Stimulated activated CD8-positive, alpha-beta memory T cell treated with anti-CD3 and anti-CD28 coated beads, Interleukin-7, amount 100 ng/mL, for 48 hours (primary cell): ENCODE data around the gene TAC1.
"Not testable (repeated sequence)": the region's sequence is repeated elsewhere in the genome, so short reads cannot be mapped to it uniquely, and the experiment has no call there.

Source experiments
- DNase-seq, 2 donors: peaks; one replicate each; pipeline ENCODE4 v3.0.0-alpha.2; 2020; ENCODE audit warnings: low read depth in 1 of 2; ENCODE audit errors: extremely low read depth in 1 of 2

TAC1 gene, protein sequence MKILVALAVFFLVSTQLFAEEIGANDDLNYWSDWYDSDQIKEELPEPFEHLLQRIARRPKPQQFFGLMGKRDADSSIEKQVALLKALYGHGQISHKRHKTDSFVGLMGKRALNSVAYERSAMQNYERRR

DNA sequence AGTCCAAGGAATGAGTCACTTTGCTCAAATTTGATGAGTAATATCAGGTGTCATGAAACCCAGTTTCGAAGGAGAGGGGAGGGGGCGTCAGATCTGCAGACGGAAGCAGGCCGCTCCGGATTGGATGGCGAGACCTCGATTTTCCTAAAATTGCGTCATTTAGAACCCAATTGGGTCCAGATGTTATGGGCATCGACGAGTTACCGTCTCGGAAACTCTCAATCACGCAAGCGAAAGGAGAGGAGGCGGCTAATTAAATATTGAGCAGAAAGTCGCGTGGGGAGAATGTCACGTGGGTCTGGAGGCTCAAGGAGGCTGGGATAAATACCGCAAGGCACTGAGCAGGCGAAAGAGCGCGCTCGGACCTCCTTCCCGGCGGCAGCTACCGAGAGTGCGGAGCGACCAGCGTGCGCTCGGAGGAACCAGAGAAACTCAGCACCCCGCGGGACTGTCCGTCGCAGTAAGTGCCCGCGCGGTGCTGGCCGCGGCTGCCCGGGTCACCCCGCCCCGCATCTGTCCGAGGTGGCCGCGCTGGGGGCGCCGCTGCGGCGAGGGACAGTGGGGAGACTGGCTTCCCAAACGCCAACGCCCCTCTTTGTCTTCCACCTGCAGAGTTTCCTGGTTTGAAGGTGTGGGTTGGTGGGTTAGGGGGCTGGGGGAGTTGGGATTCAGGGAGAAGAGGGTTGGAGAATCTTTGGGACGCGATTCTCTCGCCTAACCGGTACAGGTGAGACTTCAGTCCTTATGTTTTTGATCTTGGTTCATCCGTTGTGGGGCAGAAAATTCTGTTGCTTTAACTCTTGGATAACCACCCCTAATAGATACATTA lies at the start of gene TAC1:
TSS of gene TAC1 (plus strand) at position 351 of the 829 bp plus-strand sequence. CDS start 527 bp downstream, outside the sequence.
- DNase-seq = no peak

DNA sequence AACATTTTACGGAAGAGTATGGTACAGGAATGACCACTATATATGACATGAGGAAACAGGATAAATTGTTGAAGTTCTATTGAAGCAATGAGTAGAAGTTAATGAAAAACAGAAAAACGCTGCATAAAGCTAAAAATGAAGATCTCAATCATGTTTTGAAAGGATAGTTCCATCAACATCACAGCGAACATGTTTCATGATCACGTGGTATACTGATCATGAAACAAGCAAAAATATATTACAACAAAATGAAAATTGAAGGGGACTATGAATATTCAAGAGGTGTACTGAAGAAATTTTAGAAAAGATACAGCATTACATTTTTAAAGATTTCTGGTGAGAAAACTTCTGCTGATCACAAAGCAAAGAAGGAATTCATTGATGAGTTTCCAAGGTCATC lies 45.9 kb upstream of the TAC1 start:
- DNase-seq = no peak

DNA sequence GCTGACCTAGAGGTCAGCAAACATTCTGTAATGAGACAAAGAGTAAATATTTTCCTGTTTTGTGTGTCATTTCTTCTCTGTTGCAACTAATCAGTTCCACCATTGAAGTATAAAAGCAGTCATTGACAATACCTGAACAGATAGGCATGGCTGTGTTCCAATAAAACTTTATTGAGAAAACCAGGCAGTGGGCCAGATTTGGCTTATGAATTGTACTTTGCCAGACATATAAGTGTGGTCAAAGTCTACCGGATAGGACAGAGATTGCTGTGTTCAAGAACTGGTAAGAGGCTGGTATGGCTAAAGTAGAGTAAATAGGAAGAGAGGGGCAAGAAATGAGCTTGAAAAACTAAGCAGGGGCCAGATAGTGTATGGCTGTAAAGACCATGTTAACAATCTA lies 38.3 kb upstream of the TAC1 start:
- DNase-seq = no peak

DNA sequence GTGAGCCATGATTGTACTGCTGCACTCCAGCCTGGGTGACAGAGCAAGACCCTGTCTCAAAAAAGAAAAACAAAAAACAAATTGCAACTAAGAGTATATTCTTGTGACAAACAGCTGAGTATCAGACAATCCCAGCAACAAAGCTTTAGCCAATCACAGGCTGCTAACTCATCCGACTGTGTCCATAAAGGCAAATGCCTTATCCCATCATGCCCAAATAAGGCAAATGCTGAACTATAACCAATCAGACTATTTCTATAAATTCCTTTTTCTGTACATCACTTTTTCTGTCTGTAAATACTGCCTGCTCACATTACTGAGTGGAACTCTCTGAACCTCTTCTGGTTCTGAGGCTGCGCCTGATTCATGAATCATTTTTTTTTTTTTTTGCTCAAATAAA lies 37.5 kb upstream of the TAC1 start:
- DNase-seq = no peak

DNA sequence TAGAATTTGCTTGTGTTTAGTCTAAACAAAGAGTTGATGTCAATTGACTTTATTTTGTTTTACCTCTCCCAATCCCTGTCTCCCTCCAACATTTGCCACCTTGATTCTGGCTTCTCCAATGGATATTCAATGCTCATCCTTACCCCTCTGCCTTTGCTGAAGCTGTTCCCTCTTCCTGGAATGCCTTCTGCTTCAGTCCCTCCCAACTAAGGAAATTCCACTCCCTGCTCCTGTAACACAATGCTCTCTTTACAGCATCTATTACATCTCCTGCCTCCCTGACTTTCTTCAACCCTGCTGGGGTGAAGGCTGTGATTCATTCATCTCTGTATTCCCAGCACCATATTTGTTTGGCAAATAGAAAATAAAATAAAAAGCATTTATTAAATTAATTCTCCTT lies 34.5 kb upstream of the TAC1 start:
- no peak for DNase-seq

DNA sequence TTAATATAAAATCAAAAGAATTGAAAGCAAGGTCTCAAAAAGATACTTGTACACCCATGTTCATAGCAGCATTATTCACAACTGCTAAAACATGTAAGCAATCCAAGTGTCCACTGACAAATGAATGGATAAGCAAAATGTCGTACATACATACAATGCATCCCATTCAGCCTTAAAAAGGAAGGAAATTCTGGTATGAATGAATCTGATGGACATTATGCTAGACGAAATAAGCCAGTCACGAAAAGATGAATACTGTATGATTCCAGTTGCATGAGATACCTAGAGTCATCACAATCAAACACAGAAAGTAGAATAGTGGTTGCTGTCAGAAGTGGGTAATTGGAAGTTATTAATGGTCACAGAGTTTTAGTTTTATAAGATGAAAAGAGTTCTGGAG lies 9.5 kb upstream of the TAC1 start:
- no peak for DNase-seq

DNA sequence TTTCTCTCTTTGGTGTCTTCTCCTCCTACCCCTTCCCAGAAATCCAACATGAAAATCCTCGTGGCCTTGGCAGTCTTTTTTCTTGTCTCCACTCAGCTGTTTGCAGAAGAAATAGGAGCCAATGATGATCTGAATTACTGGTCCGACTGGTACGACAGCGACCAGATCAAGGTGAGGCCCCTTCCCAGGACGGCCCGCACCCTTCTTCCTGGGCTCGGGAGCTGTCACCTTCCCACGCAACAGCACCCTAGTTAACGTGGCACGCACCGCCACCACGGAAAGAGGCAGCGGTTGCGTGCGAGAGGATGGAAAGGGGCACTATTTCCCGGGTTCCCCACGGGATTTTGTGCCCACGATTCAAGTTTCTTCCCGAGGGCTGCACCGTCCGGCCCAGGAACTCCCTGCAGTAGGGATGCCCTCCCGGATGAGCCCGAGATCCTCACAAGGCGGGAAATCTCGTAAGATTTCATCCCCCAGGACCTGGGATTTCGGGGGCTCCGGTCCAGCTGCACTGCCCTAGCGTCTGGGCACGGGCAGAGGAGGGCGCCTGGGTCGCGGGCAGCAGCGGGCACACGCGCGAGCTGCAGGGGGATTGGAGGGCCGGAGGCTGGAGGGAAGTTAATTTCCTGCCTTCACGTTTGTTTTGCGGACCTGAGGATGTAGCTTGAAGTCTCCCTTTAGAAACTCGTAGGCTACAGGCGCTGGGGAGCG lies 834 bp downstream of the TAC1 start:
- no peak for DNase-seq

DNA sequence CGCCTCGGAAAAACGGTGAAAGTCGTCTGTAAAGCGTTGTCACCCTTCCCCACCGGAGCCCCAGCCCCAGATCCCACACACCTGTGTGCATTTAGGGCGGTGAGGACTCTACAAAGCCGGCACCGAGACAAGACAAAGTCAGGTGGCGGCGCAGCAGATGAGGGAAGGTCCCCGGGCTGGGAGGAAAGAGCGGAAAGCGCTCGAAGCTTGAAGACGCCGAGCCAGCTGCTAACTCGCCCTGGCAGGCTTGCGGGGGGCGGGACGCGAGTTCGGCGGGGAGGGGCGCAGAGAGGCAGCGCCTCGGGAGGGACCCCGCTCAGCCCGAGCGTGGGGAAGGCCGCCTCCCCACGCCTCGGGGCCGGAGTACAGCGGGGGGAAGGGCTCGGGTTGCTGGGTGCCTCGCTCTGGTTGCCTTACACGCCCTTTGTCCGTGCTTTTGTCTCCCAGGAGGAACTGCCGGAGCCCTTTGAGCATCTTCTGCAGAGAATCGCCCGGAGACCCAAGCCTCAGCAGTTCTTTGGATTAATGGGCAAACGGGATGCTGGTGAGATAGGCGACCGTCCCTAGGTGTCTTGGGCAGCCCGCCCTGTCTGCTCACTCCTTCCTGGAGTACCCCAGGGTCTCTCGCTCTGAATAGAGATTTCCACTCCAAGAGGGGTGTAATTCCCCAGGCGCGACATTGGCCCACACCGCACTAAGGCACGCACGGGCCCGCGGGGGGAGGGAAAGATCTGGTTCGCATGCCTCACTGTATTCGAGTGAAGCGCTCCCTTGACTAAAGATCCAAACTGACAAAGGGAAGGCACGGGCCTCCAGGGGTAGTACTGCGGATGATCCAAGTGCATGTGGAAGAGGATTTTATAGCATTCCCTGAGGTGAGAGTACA lies 1.6 kb downstream of the TAC1 start:
- DNase-seq = no peak

DNA sequence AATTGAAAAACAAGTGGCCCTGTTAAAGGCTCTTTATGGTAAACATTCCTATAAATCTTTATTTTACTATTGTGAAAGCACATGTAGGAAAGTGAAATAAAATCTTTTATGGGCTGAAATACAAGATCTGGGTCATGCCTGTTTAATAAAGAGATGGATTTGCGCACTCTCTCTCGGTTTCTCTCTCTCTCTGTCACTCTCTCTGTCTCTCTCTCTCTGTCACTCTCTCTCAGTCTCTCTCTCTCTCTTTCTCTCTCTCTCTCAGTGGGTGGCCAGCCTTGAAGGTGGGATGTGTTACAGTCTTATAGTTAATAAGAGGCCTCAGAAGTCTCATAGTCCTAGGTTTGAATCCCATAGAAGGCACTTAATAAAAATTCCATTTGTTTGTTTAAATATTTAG lies 2.4 kb downstream of the TAC1 start:
- DNase-seq = no peak

DNA sequence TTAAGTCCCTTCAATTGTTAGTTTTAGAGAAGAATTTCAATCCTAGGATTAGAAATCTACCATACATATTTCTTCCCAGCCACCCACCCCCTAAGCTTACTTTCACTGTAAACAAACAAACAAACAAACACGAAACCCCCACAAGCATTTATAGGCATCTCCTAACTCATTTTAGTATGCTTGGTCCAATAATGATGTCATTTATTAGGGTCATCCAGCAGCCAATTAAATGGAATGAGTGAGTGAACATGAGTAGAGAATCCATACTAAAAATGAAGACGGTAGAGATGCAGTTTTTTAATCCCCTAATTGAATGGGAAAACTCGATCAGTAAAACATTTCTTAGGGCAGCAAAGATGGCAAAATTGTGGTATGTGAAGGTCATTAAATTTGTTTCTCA lies 3.2 kb downstream of the TAC1 start:
- DNase-seq = no peak

DNA sequence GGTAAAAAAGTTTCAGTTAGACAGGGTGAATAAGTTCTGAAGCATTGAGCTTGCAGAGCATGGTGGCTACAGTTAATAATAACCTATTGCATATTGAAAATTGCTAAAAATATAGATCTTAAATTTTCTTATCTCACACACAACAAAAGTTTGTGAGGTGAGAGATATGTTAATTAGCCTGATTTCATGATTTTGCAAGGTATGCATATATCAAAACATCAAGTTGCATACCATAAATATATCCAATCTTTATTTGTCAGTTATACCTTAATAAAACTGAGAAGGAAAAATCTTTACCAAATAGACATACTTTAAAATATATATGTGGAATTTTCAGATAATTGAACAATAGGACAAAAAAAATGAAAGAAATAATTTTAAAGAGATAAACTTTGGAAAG lies 16.6 kb downstream of the TAC1 start:
- no peak for DNase-seq

DNA sequence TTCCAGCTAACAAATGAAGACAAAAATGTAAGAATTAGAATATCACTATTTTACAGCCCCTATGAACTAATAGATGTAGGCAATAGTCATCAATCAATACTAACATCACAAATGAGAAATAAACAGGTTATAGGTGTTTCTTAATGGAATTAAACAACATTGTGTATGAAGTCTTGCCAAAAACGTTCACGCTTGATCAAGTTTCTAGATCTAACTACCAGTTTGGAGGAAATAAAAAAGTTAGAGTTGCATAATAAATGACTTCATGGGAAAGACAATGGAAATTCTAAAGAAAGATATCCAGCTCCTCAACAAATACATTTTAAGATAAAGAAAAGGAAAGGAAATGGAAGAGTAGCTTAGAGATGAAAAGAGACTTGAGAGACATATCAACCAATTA lies 19.7 kb downstream of the TAC1 start:
- DNase-seq = no peak

DNA sequence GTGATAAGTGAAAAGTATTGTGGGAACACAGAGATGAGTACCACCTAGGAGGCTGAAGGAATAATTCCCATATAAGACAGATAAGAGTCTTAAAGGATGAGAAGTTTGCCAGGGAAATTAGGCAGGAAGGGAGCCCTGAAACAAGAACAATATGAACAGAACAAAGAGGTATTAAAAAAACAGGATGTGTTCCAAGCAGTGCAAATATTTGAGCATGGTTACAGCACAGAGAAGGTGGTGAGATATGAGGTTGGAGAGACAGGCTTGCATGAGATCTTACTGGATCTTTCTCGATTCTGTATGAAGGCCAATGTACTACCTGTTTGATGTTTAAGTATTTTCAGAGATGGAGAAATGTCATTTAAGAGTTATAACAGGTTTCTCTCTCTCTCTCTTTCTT lies 20.3 kb downstream of the TAC1 start:
- DNase-seq = no peak

DNA sequence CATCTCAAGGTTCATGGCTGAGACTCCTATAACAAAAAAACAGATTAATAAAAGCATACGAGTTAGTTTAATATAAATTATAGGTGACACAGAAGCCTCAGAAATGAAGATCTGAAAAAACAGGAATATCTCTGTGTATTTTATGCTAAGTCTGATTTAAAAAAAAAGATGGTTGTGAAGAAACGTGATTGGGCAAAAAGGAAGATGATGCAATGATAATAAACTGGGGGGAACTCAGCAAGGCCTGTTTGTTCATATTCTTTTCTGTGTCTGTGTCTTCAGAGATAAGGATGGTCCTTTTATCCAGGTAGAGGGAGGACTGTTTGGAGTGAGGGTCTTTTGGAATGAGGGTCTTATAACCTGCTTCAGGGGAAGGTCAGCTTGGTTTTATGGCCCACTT lies 25.9 kb downstream of the TAC1 start:
- no peak for DNase-seq

DNA sequence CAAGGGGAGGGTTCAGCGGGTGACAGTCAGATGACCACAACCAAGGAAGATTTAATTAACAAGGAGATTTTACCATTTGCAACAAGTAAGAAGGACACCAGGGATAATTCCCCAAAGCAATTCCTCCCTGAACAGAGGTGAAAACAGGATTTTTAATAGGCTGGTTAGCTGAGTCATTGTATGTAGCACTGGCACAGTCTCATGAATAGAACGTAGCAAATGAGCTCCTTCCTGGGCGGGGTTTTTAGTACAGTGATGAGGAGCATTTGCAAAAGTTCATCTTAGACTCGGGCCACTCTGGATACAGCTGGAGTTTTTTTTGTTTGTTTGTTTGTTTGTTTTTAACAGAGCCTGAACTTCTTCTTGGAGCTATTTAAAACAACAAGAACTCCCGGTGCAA lies 39.0 kb downstream of the TAC1 start:
- DNase-seq = no peak

DNA sequence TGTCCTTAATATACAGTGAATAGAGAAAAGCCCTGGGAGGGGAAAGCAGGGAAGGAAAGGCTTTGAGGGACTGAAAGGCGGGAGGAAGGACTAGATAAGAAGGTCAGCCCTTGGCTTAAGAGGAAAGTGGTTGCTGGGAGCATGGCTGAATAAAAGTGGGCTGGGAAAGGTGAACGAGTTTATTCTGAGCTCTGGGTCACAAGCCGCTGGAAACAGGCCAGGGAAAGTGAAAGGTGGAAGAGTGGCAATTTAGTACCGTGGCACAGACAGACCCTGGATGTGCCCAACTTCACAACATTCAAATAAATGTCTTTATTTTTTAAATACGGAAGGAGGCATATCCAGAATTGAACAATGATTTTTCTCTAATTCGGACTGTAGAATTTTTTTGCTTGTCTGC lies 39.7 kb downstream of the TAC1 start:
- DNase-seq = no peak

DNA sequence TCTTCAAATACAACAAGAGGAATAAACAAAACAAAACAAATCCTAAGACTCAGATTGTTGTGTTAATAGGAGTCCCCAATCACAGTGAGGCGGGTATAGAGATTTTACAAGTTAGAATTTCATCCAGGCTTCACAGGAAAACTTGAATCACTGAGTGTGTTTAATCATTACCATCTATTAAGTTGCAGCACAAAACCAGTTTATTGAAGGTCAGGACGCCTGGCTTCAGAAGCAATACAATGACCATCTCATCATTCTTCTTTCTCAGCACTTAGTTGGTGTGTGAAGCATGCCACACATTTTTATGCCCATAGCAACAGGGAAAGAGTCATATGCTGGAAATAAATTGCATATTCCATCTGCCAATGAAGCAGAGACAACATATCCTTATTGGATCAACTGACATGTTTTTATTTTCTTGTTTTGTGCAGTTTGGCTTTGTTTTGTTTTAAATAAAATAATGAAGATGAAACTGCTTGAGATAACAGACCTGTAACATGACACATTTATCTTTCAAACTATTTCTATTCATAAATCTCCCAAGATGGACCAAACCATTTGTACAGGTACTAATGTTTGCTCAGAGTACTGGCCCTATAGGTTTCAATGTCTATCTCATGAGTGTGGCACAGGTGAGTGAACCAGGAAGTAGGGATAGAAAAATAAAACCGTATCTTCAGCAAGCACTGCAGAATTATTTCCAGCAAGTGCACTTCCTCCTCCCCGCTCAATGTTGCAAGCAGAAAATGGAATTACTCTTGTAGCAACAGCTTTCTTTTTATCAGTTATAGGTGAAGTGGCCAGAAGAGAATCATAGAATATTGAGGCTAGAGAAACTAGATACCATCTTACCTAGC lies 40.4 kb downstream of the TAC1 start:
- no peak for DNase-seq

DNA sequence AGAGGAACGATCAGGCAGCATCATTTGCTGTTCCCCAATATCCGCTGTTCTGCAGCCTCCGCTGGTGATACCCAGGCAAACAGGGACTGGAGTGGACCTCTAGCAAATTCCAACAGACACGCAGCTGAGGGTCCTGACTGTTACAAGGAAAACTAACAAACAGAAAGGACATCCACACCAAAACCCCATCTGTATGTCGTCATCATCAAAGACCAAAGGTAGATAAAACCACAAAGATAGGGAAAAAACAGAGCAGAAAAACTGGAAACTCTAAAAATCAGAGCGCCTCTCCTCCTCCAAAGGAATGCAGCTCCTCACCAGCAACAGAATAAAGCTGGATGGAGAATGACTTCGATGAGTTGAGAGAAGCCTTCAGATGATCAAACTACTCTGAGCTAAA lies 54.5 kb downstream of the TAC1 start:
- DNase-seq = not testable (repeated sequence)
